ENCODE results near the gene DCN.
A peak's percentile ranks its signal among the peaks of the same experiment; 100 is the strongest.
"Not testable (repeated sequence)": the region's sequence is repeated elsewhere in the genome, so short reads cannot be mapped to it uniquely, and the experiment has no call there.

DCN gene

GRCh38 chr12:91210618-91211017 lies 28.0 kb upstream of the DCN start:
- Histone ChIP-seq H3K9me3 (ENCODE audit: control insufficient read depth, low read length) (no peaks in the 10 kb centered on the region), H3K27me3 (replicated peaks; ENCODE audit: control insufficient read depth, insufficient read depth, low read length) (no peaks in the 10 kb centered on the region), H3K9ac (ENCODE audit: low read length) (no peak overlapping the region), H3K36me3 (ENCODE audit: control insufficient read depth, insufficient read depth, low read length, severe bottlenecking) (no peaks in the 10 kb centered on the region), H3K4me1 (ENCODE audit: control insufficient read depth, insufficient read depth, low read length) (peaks cover 4% of the 10 kb centered on the region), H3K4me3 (ENCODE audit: low read length) (no peak overlapping the region)
- DNase-seq (ENCODE audit: low read depth): no peak

- Histone ChIP-seq H3K9me3 (ENCODE audit: control insufficient read depth, low read length) (no peaks in the 10 kb centered on the region), H3K4me3 (ENCODE audit: low read length) (no peak overlapping the region), H3K9ac (ENCODE audit: low read length) (no peak overlapping the region), H3K4me1 (ENCODE audit: control insufficient read depth, insufficient read depth, low read length) (no peaks in the 10 kb centered on the region), H3K27me3 (replicated peaks; ENCODE audit: control insufficient read depth, insufficient read depth, low read length) (no peaks in the 10 kb centered on the region), H3K36me3 (ENCODE audit: control insufficient read depth, insufficient read depth, low read length, severe bottlenecking) (no peaks in the 10 kb centered on the region)
- no peak for DNase-seq (ENCODE audit: low read depth)
Observed at GRCh38 chr12:91210144-91210543, 27.5 kb upstream of the DCN start.

GRCh38 chr12:91207301-91207700 lies 24.7 kb upstream of the DCN start:
- not testable (repeated sequence) for DNase-seq (ENCODE audit: low read depth); H3K27me3 ChIP-seq (replicated peaks; ENCODE audit: control insufficient read depth, insufficient read depth, low read length); H3K9ac ChIP-seq (ENCODE audit: low read length); H3K36me3 ChIP-seq (ENCODE audit: control insufficient read depth, insufficient read depth, low read length, severe bottlenecking); H3K4me1 ChIP-seq (ENCODE audit: control insufficient read depth, insufficient read depth, low read length); H3K9me3 ChIP-seq (ENCODE audit: control insufficient read depth, low read length); H3K4me3 ChIP-seq (ENCODE audit: low read length)

- H3K9me3 ChIP-seq (ENCODE audit: control insufficient read depth, low read length): no peaks in the 10 kb centered on the region
- H3K9ac ChIP-seq (ENCODE audit: low read length): no peak overlapping the region
- no peak for DNase-seq (ENCODE audit: low read depth)
- H3K36me3 ChIP-seq (ENCODE audit: control insufficient read depth, insufficient read depth, low read length, severe bottlenecking): no peaks in the 10 kb centered on the region
- no peaks in the 10 kb centered on the region for H3K4me1 ChIP-seq (ENCODE audit: control insufficient read depth, insufficient read depth, low read length)
- H3K4me3 ChIP-seq (ENCODE audit: low read length): no peak overlapping the region
- no peaks in the 10 kb centered on the region for H3K27me3 ChIP-seq (replicated peaks; ENCODE audit: control insufficient read depth, insufficient read depth, low read length)
Observed at GRCh38 chr12:91205811-91206210, 23.2 kb upstream of the DCN start.

GRCh38 chr12:91204421-91204820 lies 21.8 kb upstream of the DCN start:
- Histone ChIP-seq H3K4me3 (ENCODE audit: low read length) (no peak overlapping the region), H3K9ac (ENCODE audit: low read length) (no peak overlapping the region), H3K36me3 (ENCODE audit: control insufficient read depth, insufficient read depth, low read length, severe bottlenecking) (no peaks in the 10 kb centered on the region), H3K4me1 (ENCODE audit: control insufficient read depth, insufficient read depth, low read length) (no peaks in the 10 kb centered on the region), H3K27me3 (replicated peaks; ENCODE audit: control insufficient read depth, insufficient read depth, low read length) (no peaks in the 10 kb centered on the region), H3K9me3 (ENCODE audit: control insufficient read depth, low read length) (no peaks in the 10 kb centered on the region)
- DNase-seq (ENCODE audit: low read depth): no peak

- Histone ChIP-seq H3K4me1 (ENCODE audit: control insufficient read depth, insufficient read depth, low read length) (no peaks in the 10 kb centered on the region), H3K4me3 (ENCODE audit: low read length) (no peak overlapping the region), H3K36me3 (ENCODE audit: control insufficient read depth, insufficient read depth, low read length, severe bottlenecking) (no peaks in the 10 kb centered on the region), H3K27me3 (replicated peaks; ENCODE audit: control insufficient read depth, insufficient read depth, low read length) (no peaks in the 10 kb centered on the region), H3K9ac (ENCODE audit: low read length) (no peak overlapping the region), H3K9me3 (ENCODE audit: control insufficient read depth, low read length) (no peaks in the 10 kb centered on the region)
- no peak for DNase-seq (ENCODE audit: low read depth)
Observed at GRCh38 chr12:91203610-91204009, 21.0 kb upstream of the DCN start.

- H3K27me3 ChIP-seq (replicated peaks; ENCODE audit: control insufficient read depth, insufficient read depth, low read length): no peaks in the 10 kb centered on the region
- no peaks in the 10 kb centered on the region for H3K4me1 ChIP-seq (ENCODE audit: control insufficient read depth, insufficient read depth, low read length)
- DNase-seq (ENCODE audit: low read depth): no peak
- peaks cover 4% of the 10 kb centered on the region for H3K9me3 ChIP-seq (ENCODE audit: control insufficient read depth, low read length)
- H3K4me3 ChIP-seq (ENCODE audit: low read length): no peak overlapping the region
- no peaks in the 10 kb centered on the region for H3K36me3 ChIP-seq (ENCODE audit: control insufficient read depth, insufficient read depth, low read length, severe bottlenecking)
- H3K9ac ChIP-seq (ENCODE audit: low read length): no peak overlapping the region
Observed at GRCh38 chr12:91202390-91202789, 19.8 kb upstream of the DCN start.

- Histone ChIP-seq H3K27me3 (replicated peaks; ENCODE audit: control insufficient read depth, insufficient read depth, low read length) (no peaks in the 10 kb centered on the region), H3K4me1 (ENCODE audit: control insufficient read depth, insufficient read depth, low read length) (peaks cover 4% of the 10 kb centered on the region), H3K9ac (ENCODE audit: low read length) (no peak overlapping the region), H3K9me3 (ENCODE audit: control insufficient read depth, low read length) (peaks cover 24% of the 10 kb centered on the region), H3K36me3 (ENCODE audit: control insufficient read depth, insufficient read depth, low read length, severe bottlenecking) (no peaks in the 10 kb centered on the region), H3K4me3 (ENCODE audit: low read length) (peak overlapping the region; percentile 15)
- DNase-seq (ENCODE audit: low read depth): no peak
Observed at GRCh38 chr12:91196436-91196835, 13.8 kb upstream of the DCN start.

GRCh38 chr12:91194500-91194899 lies 11.9 kb upstream of the DCN start:
- Histone ChIP-seq H3K9ac (ENCODE audit: low read length) (no peak overlapping the region), H3K4me1 (ENCODE audit: control insufficient read depth, insufficient read depth, low read length) (peaks cover 14% of the 10 kb centered on the region), H3K27me3 (replicated peaks; ENCODE audit: control insufficient read depth, insufficient read depth, low read length) (no peaks in the 10 kb centered on the region), H3K4me3 (ENCODE audit: low read length) (no peak overlapping the region), H3K9me3 (ENCODE audit: control insufficient read depth, low read length) (peaks cover 24% of the 10 kb centered on the region), H3K36me3 (ENCODE audit: control insufficient read depth, insufficient read depth, low read length, severe bottlenecking) (no peaks in the 10 kb centered on the region)
- no peak for DNase-seq (ENCODE audit: low read depth)

- no peak overlapping the region for H3K9ac ChIP-seq (ENCODE audit: low read length)
- H3K4me1 ChIP-seq (ENCODE audit: control insufficient read depth, insufficient read depth, low read length): peaks cover 19% of the 10 kb centered on the region
- H3K27me3 ChIP-seq (replicated peaks; ENCODE audit: control insufficient read depth, insufficient read depth, low read length): no peaks in the 10 kb centered on the region
- no peak overlapping the region for H3K4me3 ChIP-seq (ENCODE audit: low read length)
- H3K9me3 ChIP-seq (ENCODE audit: control insufficient read depth, low read length): peaks cover 12% of the 10 kb centered on the region
- no peaks in the 10 kb centered on the region for H3K36me3 ChIP-seq (ENCODE audit: control insufficient read depth, insufficient read depth, low read length, severe bottlenecking)
- peak; percentile 23 for DNase-seq (ENCODE audit: low read depth)
Observed at GRCh38 chr12:91191513-91192111, 9.0 kb upstream of the DCN start.

- Histone ChIP-seq H3K9me3 (ENCODE audit: control insufficient read depth, low read length) (no peaks in the 10 kb centered on the region), H3K4me1 (ENCODE audit: control insufficient read depth, insufficient read depth, low read length) (peaks cover 21% of the 10 kb centered on the region), H3K36me3 (ENCODE audit: control insufficient read depth, insufficient read depth, low read length, severe bottlenecking) (no peaks in the 10 kb centered on the region), H3K27me3 (replicated peaks; ENCODE audit: control insufficient read depth, insufficient read depth, low read length) (no peaks in the 10 kb centered on the region), H3K4me3 (ENCODE audit: low read length) (peak overlapping the region; percentile 39), H3K9ac (ENCODE audit: low read length) (peak overlapping the region; percentile 31)
- peak; percentile 76 for DNase-seq (ENCODE audit: low read depth)
Observed at GRCh38 chr12:91189516-91189915, 6.9 kb upstream of the DCN start.

- H3K4me3 ChIP-seq (ENCODE audit: low read length): no peak overlapping the region
- peak overlapping the region; percentile 31 for H3K9ac ChIP-seq (ENCODE audit: low read length)
- no peaks in the 10 kb centered on the region for H3K27me3 ChIP-seq (replicated peaks; ENCODE audit: control insufficient read depth, insufficient read depth, low read length)
- H3K9me3 ChIP-seq (ENCODE audit: control insufficient read depth, low read length): no peaks in the 10 kb centered on the region
- H3K4me1 ChIP-seq (ENCODE audit: control insufficient read depth, insufficient read depth, low read length): peaks cover 28% of the 10 kb centered on the region
- H3K36me3 ChIP-seq (ENCODE audit: control insufficient read depth, insufficient read depth, low read length, severe bottlenecking): no peaks in the 10 kb centered on the region
- DNase-seq (ENCODE audit: low read depth): no peak
Observed at GRCh38 chr12:91188778-91189177, 6.2 kb upstream of the DCN start.
